WTC11 (cell line): ENCODE data around the gene LYRM9. TPM values are rescaled to one million over a fixed set of nuclear protein-coding genes. Genes with fewer than 3 reads are reported as not detected.

Source experiments
- ATAC-seq: fragments of 200-7000 bp; cut with Tn5 transposase; 2 replicates; pipeline ENCODE4 v1.10.0; 2021; ENCODE audit warnings: mild to moderate bottlenecking, moderate library complexity
- CTCF ChIA-PET: fragments of 300-600 bp; sonication (Branson Sonifier 250); formaldehyde crosslinking; loops from one replicate; lab custom pipeline; 2021; ENCODE audit warnings: antibody characterized with exemption; lab: Charles Lee
- POLR2A ChIA-PET: fragments of 350-600 bp; sonication (Branson Sonifier 250); formaldehyde crosslinking; loops from one replicate; lab custom pipeline; 2021; ENCODE audit warnings: antibody characterized with exemption; lab: Charles Lee
- DNase-seq: peaks from one replicate; pipeline ENCODE4 v3.0.0; 2021; ENCODE audit warnings: low spot score
- H3K27ac Mint-ChIP-seq: 2 replicates; pipeline ENCODE4 v1.8.0; 2021; ENCODE audit warnings: mixed read lengths
- H3K27me3 Mint-ChIP-seq: 2 replicates; pipeline ENCODE4 v1.8.0; 2021; ENCODE audit warnings: low read depth, mild to moderate bottlenecking, moderate library complexity, mixed read lengths
- H3K36me3 Mint-ChIP-seq: 2 replicates; pipeline ENCODE4 v1.8.0; 2021; ENCODE audit warnings: mixed read lengths
- H3K4me1 Mint-ChIP-seq: 2 replicates; pipeline ENCODE4 v1.8.0; 2022; ENCODE audit warnings: mixed read lengths
- H3K4me3 Mint-ChIP-seq: 2 replicates; pipeline ENCODE4 v1.8.0; 2021; ENCODE audit warnings: mild to moderate bottlenecking, moderate library complexity, mixed read lengths
- H3K9me3 Mint-ChIP-seq: 2 replicates; pipeline ENCODE4 v1.8.0; 2021; ENCODE audit warnings: mixed read lengths
- ATF1 ChIP-seq: sonication (generic); formaldehyde crosslinking; IDR thresholded peaks from 2 replicates; pipeline ENCODE4 v1.8.1; 2023; ENCODE audit warnings: mild to moderate bottlenecking, moderate library complexity, missing genetic modification reagents
- ELF4 ChIP-seq: sonication (generic); formaldehyde crosslinking; IDR thresholded peaks from 2 replicates; pipeline ENCODE4 v1.8.1; 2022; ENCODE audit warnings: low read depth, mild to moderate bottlenecking, moderate library complexity, missing genetic modification reagents
- GABPB1 ChIP-seq: sonication (generic); formaldehyde crosslinking; IDR thresholded peaks from 2 replicates; pipeline ENCODE4 v1.8.1; 2023; ENCODE audit warnings: mild to moderate bottlenecking, missing genetic modification reagents
- PRRX2 ChIP-seq: fragments of 250-450 bp; sonication (Bioruptor Pico); IDR thresholded peaks from 2 replicates; pipeline ENCODE4 v1.8.0; 2021; ENCODE audit warnings: mild to moderate bottlenecking
- RELA ChIP-seq: sonication (generic); formaldehyde crosslinking; IDR thresholded peaks from 2 replicates; pipeline ENCODE4 v1.8.1; 2022; ENCODE audit warnings: missing genetic modification reagents, mild to moderate bottlenecking, borderline replicate concordance
- SMAD4 ChIP-seq: sonication (generic); formaldehyde crosslinking; IDR thresholded peaks from 2 replicates; pipeline ENCODE4 v1.8.0; 2022; ENCODE audit warnings: mild to moderate bottlenecking, missing genetic modification reagents
- SP1 ChIP-seq: sonication (generic); formaldehyde crosslinking; conservative IDR thresholded peaks from 2 replicates; pipeline ENCODE4 v1.8.1; 2022; ENCODE audit warnings: missing genetic modification reagents
- ZNF138 ChIP-seq: sonication (generic); formaldehyde crosslinking; conservative IDR thresholded peaks from 2 replicates; pipeline ENCODE4 v1.8.1; 2022; ENCODE audit warnings: mild to moderate bottlenecking, moderate library complexity, missing genetic modification reagents
- ZNF317 ChIP-seq: sonication (generic); formaldehyde crosslinking; IDR thresholded peaks from 2 replicates; pipeline ENCODE4 v1.8.1; 2023; ENCODE audit warnings: low read depth, mild to moderate bottlenecking, moderate library complexity, missing genetic modification reagents, borderline replicate concordance
- ZNF671 ChIP-seq: fragments of 250-450 bp; sonication (Bioruptor Pico); IDR thresholded peaks from 2 replicates; pipeline ENCODE4 v1.8.0; 2021; ENCODE audit warnings: mild to moderate bottlenecking
- total RNA-seq: library from RNA; stranded (reverse); gene quantifications from 3 replicates; pipeline ENCODE4 v1.2.3, GENCODE V29; 2021
- TF ChIP-seq, protein P1 (sequence below): fragments of 250-450 bp; sonication (Bioruptor Pico); IDR thresholded peaks from 2 replicates; pipeline ENCODE4 v1.9.0; 2021; ENCODE audit warnings: mild to moderate bottlenecking
- TF ChIP-seq, protein P2 (sequence below): fragments of 200-600 bp; IDR thresholded peaks from 2 replicates; pipeline ENCODE4 v1.8.0; 2022; ENCODE audit warnings: antibody characterized with exemption
- TF ChIP-seq, protein P3 (sequence below): sonication (generic); formaldehyde crosslinking; IDR thresholded peaks from 2 replicates; pipeline ENCODE4 v1.8.0; 2022; ENCODE audit warnings: mild to moderate bottlenecking, missing genetic modification reagents
- TF ChIP-seq, protein P4 (sequence below): sonication (generic); formaldehyde crosslinking; IDR thresholded peaks from 2 replicates; pipeline ENCODE4 v1.8.0; 2022; ENCODE audit warnings: missing genetic modification reagents
- TF ChIP-seq, protein P5 (sequence below): fragments of 250-450 bp; sonication (Bioruptor Pico); IDR thresholded peaks from 2 replicates; pipeline ENCODE4 v1.9.0; 2021; ENCODE audit warnings: mild to moderate bottlenecking, borderline replicate concordance
- TF ChIP-seq, protein P6 (sequence below): sonication (generic); formaldehyde crosslinking; IDR thresholded peaks from 2 replicates; pipeline ENCODE4 v1.8.1; 2023; ENCODE audit warnings: mild to moderate bottlenecking, missing genetic modification reagents
- TF ChIP-seq, protein P7 (sequence below): sonication (generic); formaldehyde crosslinking; conservative IDR thresholded peaks from 2 replicates; pipeline ENCODE4 v1.8.1; 2023; ENCODE audit warnings: mild to moderate bottlenecking, low read depth, missing genetic modification reagents, moderate library complexity

LYRM9 gene
- total RNA-seq, 1 experiment from 2014 or later = 3.6 TPM

DNA sequence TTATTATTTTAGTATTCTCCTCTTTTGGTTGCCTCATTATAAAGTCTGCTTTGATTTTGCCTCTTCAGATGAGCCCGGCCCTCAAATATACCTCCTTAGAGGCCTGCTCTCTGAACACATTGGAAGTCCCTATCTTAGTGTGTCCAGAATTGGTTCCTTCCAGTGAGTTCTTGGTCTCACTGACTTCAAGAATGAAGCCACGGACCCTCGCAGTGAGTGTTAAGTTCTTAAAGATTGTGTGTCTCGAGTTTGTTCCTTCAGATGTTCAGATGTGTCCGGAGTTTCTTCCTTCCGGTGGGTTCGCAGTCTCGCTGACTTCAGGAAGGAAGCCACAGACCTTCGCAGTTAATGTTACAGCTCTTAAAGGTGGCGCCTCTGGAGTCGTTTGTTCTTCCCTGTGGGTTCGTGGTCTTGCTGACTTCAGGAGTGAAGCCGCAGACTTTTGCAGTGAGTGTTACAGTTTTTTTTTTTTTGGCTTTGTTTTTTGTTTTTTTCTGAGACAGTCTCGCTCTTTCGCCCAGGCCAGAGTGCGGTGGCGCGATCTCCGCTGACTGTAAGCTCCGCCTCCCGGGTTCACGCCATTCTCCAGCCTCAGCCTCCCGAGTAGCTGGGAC is 47.0 kb downstream of the LYRM9 start:
- Mint-ChIP-seq H3K4me3 (no peak overlapping the region), H3K4me1 (peaks cover 19% of the 10 kb centered on the region), H3K9me3 (peaks cover 15% of the 10 kb centered on the region), H3K27ac (no peak overlapping the region), H3K27me3 (no peaks in the 10 kb centered on the region), H3K36me3 (no peaks in the 10 kb centered on the region)
- ChIA-PET POLR2A (no interaction called here), CTCF (no interaction called here)
- DNase-seq (no peak), ATAC-seq (no peak)
- no peak for TF ChIP-seq GABPB1 (CRISPR knock-in tag)
- no peak for TF ChIP-seq ATF1 (CRISPR knock-in tag)
- TF ChIP-seq RELA (CRISPR knock-in tag) = no peak
- TF ChIP-seq, protein P1, sequence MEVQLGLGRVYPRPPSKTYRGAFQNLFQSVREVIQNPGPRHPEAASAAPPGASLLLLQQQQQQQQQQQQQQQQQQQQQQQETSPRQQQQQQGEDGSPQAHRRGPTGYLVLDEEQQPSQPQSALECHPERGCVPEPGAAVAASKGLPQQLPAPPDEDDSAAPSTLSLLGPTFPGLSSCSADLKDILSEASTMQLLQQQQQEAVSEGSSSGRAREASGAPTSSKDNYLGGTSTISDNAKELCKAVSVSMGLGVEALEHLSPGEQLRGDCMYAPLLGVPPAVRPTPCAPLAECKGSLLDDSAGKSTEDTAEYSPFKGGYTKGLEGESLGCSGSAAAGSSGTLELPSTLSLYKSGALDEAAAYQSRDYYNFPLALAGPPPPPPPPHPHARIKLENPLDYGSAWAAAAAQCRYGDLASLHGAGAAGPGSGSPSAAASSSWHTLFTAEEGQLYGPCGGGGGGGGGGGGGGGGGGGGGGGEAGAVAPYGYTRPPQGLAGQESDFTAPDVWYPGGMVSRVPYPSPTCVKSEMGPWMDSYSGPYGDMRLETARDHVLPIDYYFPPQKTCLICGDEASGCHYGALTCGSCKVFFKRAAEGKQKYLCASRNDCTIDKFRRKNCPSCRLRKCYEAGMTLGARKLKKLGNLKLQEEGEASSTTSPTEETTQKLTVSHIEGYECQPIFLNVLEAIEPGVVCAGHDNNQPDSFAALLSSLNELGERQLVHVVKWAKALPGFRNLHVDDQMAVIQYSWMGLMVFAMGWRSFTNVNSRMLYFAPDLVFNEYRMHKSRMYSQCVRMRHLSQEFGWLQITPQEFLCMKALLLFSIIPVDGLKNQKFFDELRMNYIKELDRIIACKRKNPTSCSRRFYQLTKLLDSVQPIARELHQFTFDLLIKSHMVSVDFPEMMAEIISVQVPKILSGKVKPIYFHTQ = no peak
- no peak for TF ChIP-seq SMAD4
- no peak for TF ChIP-seq ZNF317 (CRISPR knock-in tag)
- TF ChIP-seq, protein P2, sequence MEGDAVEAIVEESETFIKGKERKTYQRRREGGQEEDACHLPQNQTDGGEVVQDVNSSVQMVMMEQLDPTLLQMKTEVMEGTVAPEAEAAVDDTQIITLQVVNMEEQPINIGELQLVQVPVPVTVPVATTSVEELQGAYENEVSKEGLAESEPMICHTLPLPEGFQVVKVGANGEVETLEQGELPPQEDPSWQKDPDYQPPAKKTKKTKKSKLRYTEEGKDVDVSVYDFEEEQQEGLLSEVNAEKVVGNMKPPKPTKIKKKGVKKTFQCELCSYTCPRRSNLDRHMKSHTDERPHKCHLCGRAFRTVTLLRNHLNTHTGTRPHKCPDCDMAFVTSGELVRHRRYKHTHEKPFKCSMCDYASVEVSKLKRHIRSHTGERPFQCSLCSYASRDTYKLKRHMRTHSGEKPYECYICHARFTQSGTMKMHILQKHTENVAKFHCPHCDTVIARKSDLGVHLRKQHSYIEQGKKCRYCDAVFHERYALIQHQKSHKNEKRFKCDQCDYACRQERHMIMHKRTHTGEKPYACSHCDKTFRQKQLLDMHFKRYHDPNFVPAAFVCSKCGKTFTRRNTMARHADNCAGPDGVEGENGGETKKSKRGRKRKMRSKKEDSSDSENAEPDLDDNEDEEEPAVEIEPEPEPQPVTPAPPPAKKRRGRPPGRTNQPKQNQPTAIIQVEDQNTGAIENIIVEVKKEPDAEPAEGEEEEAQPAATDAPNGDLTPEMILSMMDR = no peak
- TF ChIP-seq, protein P3, sequence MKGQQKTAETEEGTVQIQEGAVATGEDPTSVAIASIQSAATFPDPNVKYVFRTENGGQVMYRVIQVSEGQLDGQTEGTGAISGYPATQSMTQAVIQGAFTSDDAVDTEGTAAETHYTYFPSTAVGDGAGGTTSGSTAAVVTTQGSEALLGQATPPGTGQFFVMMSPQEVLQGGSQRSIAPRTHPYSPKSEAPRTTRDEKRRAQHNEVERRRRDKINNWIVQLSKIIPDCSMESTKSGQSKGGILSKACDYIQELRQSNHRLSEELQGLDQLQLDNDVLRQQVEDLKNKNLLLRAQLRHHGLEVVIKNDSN (CRISPR knock-in tag) = no peak
- no peak for TF ChIP-seq ELF4
- TF ChIP-seq, protein P4, sequence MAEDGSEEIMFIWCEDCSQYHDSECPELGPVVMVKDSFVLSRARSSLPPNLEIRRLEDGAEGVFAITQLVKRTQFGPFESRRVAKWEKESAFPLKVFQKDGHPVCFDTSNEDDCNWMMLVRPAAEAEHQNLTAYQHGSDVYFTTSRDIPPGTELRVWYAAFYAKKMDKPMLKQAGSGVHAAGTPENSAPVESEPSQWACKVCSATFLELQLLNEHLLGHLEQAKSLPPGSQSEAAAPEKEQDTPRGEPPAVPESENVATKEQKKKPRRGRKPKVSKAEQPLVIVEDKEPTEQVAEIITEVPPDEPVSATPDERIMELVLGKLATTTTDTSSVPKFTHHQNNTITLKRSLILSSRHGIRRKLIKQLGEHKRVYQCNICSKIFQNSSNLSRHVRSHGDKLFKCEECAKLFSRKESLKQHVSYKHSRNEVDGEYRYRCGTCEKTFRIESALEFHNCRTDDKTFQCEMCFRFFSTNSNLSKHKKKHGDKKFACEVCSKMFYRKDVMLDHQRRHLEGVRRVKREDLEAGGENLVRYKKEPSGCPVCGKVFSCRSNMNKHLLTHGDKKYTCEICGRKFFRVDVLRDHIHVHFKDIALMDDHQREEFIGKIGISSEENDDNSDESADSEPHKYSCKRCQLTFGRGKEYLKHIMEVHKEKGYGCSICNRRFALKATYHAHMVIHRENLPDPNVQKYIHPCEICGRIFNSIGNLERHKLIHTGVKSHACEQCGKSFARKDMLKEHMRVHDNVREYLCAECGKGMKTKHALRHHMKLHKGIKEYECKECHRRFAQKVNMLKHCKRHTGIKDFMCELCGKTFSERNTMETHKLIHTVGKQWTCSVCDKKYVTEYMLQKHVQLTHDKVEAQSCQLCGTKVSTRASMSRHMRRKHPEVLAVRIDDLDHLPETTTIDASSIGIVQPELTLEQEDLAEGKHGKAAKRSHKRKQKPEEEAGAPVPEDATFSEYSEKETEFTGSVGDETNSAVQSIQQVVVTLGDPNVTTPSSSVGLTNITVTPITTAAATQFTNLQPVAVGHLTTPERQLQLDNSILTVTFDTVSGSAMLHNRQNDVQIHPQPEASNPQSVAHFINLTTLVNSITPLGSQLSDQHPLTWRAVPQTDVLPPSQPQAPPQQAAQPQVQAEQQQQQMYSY (CRISPR knock-in tag) = no peak
- no peak for TF ChIP-seq ZNF138 (CRISPR knock-in tag)
- no peak for TF ChIP-seq SP1 (CRISPR knock-in tag)
- no peak for TF ChIP-seq ZNF671 (CRISPR knock-in tag)
- TF ChIP-seq, protein P5, sequence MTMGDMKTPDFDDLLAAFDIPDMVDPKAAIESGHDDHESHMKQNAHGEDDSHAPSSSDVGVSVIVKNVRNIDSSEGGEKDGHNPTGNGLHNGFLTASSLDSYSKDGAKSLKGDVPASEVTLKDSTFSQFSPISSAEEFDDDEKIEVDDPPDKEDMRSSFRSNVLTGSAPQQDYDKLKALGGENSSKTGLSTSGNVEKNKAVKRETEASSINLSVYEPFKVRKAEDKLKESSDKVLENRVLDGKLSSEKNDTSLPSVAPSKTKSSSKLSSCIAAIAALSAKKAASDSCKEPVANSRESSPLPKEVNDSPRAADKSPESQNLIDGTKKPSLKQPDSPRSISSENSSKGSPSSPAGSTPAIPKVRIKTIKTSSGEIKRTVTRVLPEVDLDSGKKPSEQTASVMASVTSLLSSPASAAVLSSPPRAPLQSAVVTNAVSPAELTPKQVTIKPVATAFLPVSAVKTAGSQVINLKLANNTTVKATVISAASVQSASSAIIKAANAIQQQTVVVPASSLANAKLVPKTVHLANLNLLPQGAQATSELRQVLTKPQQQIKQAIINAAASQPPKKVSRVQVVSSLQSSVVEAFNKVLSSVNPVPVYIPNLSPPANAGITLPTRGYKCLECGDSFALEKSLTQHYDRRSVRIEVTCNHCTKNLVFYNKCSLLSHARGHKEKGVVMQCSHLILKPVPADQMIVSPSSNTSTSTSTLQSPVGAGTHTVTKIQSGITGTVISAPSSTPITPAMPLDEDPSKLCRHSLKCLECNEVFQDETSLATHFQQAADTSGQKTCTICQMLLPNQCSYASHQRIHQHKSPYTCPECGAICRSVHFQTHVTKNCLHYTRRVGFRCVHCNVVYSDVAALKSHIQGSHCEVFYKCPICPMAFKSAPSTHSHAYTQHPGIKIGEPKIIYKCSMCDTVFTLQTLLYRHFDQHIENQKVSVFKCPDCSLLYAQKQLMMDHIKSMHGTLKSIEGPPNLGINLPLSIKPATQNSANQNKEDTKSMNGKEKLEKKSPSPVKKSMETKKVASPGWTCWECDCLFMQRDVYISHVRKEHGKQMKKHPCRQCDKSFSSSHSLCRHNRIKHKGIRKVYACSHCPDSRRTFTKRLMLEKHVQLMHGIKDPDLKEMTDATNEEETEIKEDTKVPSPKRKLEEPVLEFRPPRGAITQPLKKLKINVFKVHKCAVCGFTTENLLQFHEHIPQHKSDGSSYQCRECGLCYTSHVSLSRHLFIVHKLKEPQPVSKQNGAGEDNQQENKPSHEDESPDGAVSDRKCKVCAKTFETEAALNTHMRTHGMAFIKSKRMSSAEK (CRISPR knock-in tag) = no peak
- TF ChIP-seq, protein P6, sequence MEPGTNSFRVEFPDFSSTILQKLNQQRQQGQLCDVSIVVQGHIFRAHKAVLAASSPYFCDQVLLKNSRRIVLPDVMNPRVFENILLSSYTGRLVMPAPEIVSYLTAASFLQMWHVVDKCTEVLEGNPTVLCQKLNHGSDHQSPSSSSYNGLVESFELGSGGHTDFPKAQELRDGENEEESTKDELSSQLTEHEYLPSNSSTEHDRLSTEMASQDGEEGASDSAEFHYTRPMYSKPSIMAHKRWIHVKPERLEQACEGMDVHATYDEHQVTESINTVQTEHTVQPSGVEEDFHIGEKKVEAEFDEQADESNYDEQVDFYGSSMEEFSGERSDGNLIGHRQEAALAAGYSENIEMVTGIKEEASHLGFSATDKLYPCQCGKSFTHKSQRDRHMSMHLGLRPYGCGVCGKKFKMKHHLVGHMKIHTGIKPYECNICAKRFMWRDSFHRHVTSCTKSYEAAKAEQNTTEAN (CRISPR knock-in tag) = no peak
- TF ChIP-seq PRRX2 (CRISPR knock-in tag) = no peak
- TF ChIP-seq, protein P7, sequence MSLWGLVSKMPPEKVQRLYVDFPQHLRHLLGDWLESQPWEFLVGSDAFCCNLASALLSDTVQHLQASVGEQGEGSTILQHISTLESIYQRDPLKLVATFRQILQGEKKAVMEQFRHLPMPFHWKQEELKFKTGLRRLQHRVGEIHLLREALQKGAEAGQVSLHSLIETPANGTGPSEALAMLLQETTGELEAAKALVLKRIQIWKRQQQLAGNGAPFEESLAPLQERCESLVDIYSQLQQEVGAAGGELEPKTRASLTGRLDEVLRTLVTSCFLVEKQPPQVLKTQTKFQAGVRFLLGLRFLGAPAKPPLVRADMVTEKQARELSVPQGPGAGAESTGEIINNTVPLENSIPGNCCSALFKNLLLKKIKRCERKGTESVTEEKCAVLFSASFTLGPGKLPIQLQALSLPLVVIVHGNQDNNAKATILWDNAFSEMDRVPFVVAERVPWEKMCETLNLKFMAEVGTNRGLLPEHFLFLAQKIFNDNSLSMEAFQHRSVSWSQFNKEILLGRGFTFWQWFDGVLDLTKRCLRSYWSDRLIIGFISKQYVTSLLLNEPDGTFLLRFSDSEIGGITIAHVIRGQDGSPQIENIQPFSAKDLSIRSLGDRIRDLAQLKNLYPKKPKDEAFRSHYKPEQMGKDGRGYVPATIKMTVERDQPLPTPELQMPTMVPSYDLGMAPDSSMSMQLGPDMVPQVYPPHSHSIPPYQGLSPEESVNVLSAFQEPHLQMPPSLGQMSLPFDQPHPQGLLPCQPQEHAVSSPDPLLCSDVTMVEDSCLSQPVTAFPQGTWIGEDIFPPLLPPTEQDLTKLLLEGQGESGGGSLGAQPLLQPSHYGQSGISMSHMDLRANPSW (CRISPR knock-in tag) = no peak
